Bronchial epithelial cell (primary cell): ENCODE data around the gene GJD3. TPM values are rescaled to one million over a fixed set of nuclear protein-coding genes. Genes with fewer than 3 reads are reported as not detected.
"Not testable (repeated sequence)": the region's sequence is repeated elsewhere in the genome, so short reads cannot be mapped to it uniquely, and the experiment has no call there.

Experiments
- DNase-seq: peaks from one replicate; pipeline ENCODE4 v3.0.0-alpha.2; 2010; ENCODE audit warnings: low read depth
- FAIRE-seq: peaks from 2 replicates; lab custom pipeline; 2011; peaks lifted over from hg19 to GRCh38; lab: Jason Lieb, UNC
- H3K27me3 ChIP-seq: 2 replicates; pipeline ENCODE4 v1.5.1; 2011; ENCODE audit warnings: low read length; ENCODE audit not compliant: control insufficient read depth, insufficient read depth
- H3K36me3 ChIP-seq: 2 replicates; pipeline ENCODE4 v1.5.1; 2011; ENCODE audit warnings: low read length; ENCODE audit not compliant: control insufficient read depth, insufficient read depth
- H3K4me3 ChIP-seq: 2 replicates; pipeline ENCODE4 v1.5.1; 2011; ENCODE audit warnings: mild to moderate bottlenecking, low read depth, low read length, control low read depth
- CTCF ChIP-seq: IDR thresholded peaks from 2 replicates; pipeline ENCODE4 v1.5.1; 2011; ENCODE audit warnings: mild to moderate bottlenecking, moderate library complexity, low read length, control low read depth, inconsistent platforms; ENCODE audit not compliant: insufficient read depth, severe bottlenecking
- total RNA-seq: library from RNA; depleted of rRNA; stranded (reverse); fragments of >200 nt; gene quantifications from 2 replicates; pipeline ENCODE4 v1.2.1, GENCODE V29; 2014

GJD3 gene
- total RNA-seq, 1 donor from 2014 or later: 0.53 TPM

GRCh38 chr17:40404003-40404402, 39.5 kb upstream of the GJD3 start:
- H3K27me3 ChIP-seq: no peaks in the 10 kb centered on the region
- H3K36me3 ChIP-seq: no peaks in the 10 kb centered on the region
- DNase-seq: no peak
- FAIRE-seq: no peak
- no peak for TF ChIP-seq CTCF
- no peak overlapping the region for H3K4me3 ChIP-seq

- H3K36me3 ChIP-seq: no peaks in the 10 kb centered on the region
- no peaks in the 10 kb centered on the region for H3K27me3 ChIP-seq
- no peak for DNase-seq
- H3K4me3 ChIP-seq: no peak overlapping the region
- no peak for TF ChIP-seq CTCF
- no peak for FAIRE-seq
These were observed 38.1 kb upstream of the GJD3 start for GRCh38 chr17:40402668-40403067.

GRCh38 chr17:40399185-40399584, 34.6 kb upstream of the GJD3 start:
- no peak for FAIRE-seq

GRCh38 chr17:40386555-40386954, 22.0 kb upstream of the GJD3 start:
- H3K36me3 ChIP-seq, H3K27me3 ChIP-seq, DNase-seq, FAIRE-seq, H3K4me3 ChIP-seq: not testable (repeated sequence)

More at GRCh38 chr17:40399185-40399584, 34.6 kb upstream of the GJD3 start:
- TF ChIP-seq CTCF: peak; percentile 37
- H3K4me3 ChIP-seq: no peak overlapping the region
- no peaks in the 10 kb centered on the region for H3K36me3 ChIP-seq
- H3K27me3 ChIP-seq: no peaks in the 10 kb centered on the region
- DNase-seq: peak; percentile 61

- no peak for TF ChIP-seq CTCF
- no peak for FAIRE-seq
- Histone ChIP-seq H3K27me3 (no peaks in the 10 kb centered on the region), H3K36me3 (no peaks in the 10 kb centered on the region), H3K4me3 (no peak overlapping the region)
- DNase-seq: no peak
These were observed 17.7 kb upstream of the GJD3 start for GRCh38 chr17:40382251-40382650.

- FAIRE-seq (no peak), DNase-seq (no peak)
- Histone ChIP-seq H3K4me3 (no peak overlapping the region), H3K36me3 (no peaks in the 10 kb centered on the region), H3K27me3 (no peaks in the 10 kb centered on the region)
- no peak for TF ChIP-seq CTCF
These were observed 14.4 kb upstream of the GJD3 start for GRCh38 chr17:40378966-40379365.
